Gastrocnemius medialis (tissue), 4 donors: ENCODE data around the gene TBX1.

ENCODE experiments used
- CTCF ChIP-seq, 5 experiments: fragments of 450-650 bp in 3 of 5; fragments of 200-600 bp in 2 of 5; sonication (generic) in 2 of 5; IDR thresholded peaks in 4 of 5; conservative IDR thresholded peaks in 1 of 5; 1 replicate in 4 of 5; 2 replicates in 1 of 5; pipeline ENCODE4 v1.5.1; 2016 to 2019; ENCODE audit warnings: antibody characterized with exemption in 5 of 5, mild to moderate bottlenecking in 3 of 5, moderate library complexity in 3 of 5
- POLR2A ChIP-seq, 2 donors: fragments of 450-650 bp; IDR thresholded peaks; one replicate each; pipeline ENCODE4 v1.6.1; 2017; ENCODE audit warnings: antibody characterized with exemption in 2 of 2, mild to moderate bottlenecking in 2 of 2, moderate library complexity in 2 of 2

GRCh38 chr22:19753090-19753842 lies 7.3 kb upstream of the TBX1 start:
- TF ChIP-seq CTCF (IDR thresholded peaks at IDR 0.05 in 4 of 5, conservative IDR thresholded peaks at IDR 0.05 in 1 of 5): no peak
- TF ChIP-seq POLR2A (IDR thresholded peaks at IDR 0.05): no peak
